ENCODE results near the gene CIB1.
"Not testable (repeated sequence)": the region's sequence is repeated elsewhere in the genome, so short reads cannot be mapped to it uniquely, and the experiment has no call there.

CIB1 gene

GRCh38 chr15:90233387-90234095, at the start of gene CIB1:
Gene CIB1 (minus strand): TSS chr15:90233941. CDS start chr15:90233885, 56 bp downstream.
- peak; percentile 92 to 93 for DNase-seq (ENCODE audit: low read depth in 2 of 2)

- DNase-seq (ENCODE audit: low read depth in 2 of 2): not testable (repeated sequence)
Measured at GRCh38 chr15:90281637-90282036, 47.9 kb upstream of the CIB1 start.

- DNase-seq (ENCODE audit: low read depth in 2 of 2): not testable (repeated sequence)
Measured at GRCh38 chr15:90280743-90281142, 47.0 kb upstream of the CIB1 start.

- DNase-seq (ENCODE audit: low read depth in 2 of 2): not testable (repeated sequence)
Measured at GRCh38 chr15:90278467-90278866, 44.7 kb upstream of the CIB1 start.

GRCh38 chr15:90271459-90272166, 37.9 kb upstream of the CIB1 start:
- no peak for DNase-seq (ENCODE audit: low read depth in 2 of 2)

GRCh38 chr15:90270502-90271150, 36.9 kb upstream of the CIB1 start:
- no peak for DNase-seq (ENCODE audit: low read depth in 2 of 2)

GRCh38 chr15:90268415-90268814, 34.7 kb upstream of the CIB1 start:
- DNase-seq (ENCODE audit: low read depth in 2 of 2): no peak

GRCh38 chr15:90266485-90266884, 32.7 kb upstream of the CIB1 start:
- DNase-seq (ENCODE audit: low read depth in 2 of 2): no peak

GRCh38 chr15:90266061-90266431, 32.3 kb upstream of the CIB1 start:
- no peak for DNase-seq (ENCODE audit: low read depth in 2 of 2)

- DNase-seq (ENCODE audit: low read depth in 2 of 2): peak; percentile 67 to 69
Measured at GRCh38 chr15:90265271-90266060, 31.7 kb upstream of the CIB1 start, which contains the start of gene NGRN. Gene NGRN (plus strand): TSS chr15:90265672. CDS start chr15:90265713, 41 bp downstream.

- DNase-seq (ENCODE audit: low read depth in 2 of 2): no peak
Measured at GRCh38 chr15:90264671-90265070, 30.9 kb upstream of the CIB1 start.

GRCh38 chr15:90262426-90262825, 28.7 kb upstream of the CIB1 start:
- DNase-seq (ENCODE audit: low read depth in 2 of 2): no peak

GRCh38 chr15:90261811-90262210, 28.1 kb upstream of the CIB1 start:
- DNase-seq (ENCODE audit: low read depth in 2 of 2): no peak

- not testable (repeated sequence) for DNase-seq (ENCODE audit: low read depth in 2 of 2)
Measured at GRCh38 chr15:90260731-90261130, 27.0 kb upstream of the CIB1 start.

- DNase-seq (ENCODE audit: low read depth in 2 of 2): no peak
Measured at GRCh38 chr15:90259524-90259923, 25.8 kb upstream of the CIB1 start.

GRCh38 chr15:90257776-90258175, 24.0 kb upstream of the CIB1 start:
- no peak for DNase-seq (ENCODE audit: low read depth in 2 of 2)

GRCh38 chr15:90249203-90249863, 15.6 kb upstream of the CIB1 start, which contains the start of gene TTLL13:
Gene TTLL13 (plus strand): TSS chr15:90249556. CDS start chr15:90250631, 1,075 bp downstream.
- peak; percentile 61 to 62 for DNase-seq (ENCODE audit: low read depth in 2 of 2)

GRCh38 chr15:90248789-90249202, 15.1 kb upstream of the CIB1 start:
- no peak for DNase-seq (ENCODE audit: low read depth in 2 of 2)

- no peak for DNase-seq (ENCODE audit: low read depth in 2 of 2)
Measured at GRCh38 chr15:90243943-90244639, 10.3 kb upstream of the CIB1 start.

Data from fibroblast of skin of left quadriceps (primary cell).